Colonic mucosa (tissue), 4 donors: ENCODE data around the gene TAC3. TPM values are rescaled to one million over a fixed set of nuclear protein-coding genes. Genes with fewer than 3 reads are reported as not detected.
"Not testable (repeated sequence)": the region's sequence is repeated elsewhere in the genome, so short reads cannot be mapped to it uniquely, and the experiment has no call there.

Experiments
- DNase-seq: peaks from one replicate; pipeline ENCODE4 v3.0.0-alpha.2; 2020
- H3K27ac ChIP-seq: fragments of 200-600 bp; one replicate; pipeline ENCODE4 v1.8.0; 2021
- H3K27me3 ChIP-seq: fragments of 200-600 bp; one replicate; pipeline ENCODE4 v1.8.0; 2021
- H3K36me3 ChIP-seq: fragments of 200-600 bp; one replicate; pipeline ENCODE4 v1.8.0; 2021
- H3K4me1 ChIP-seq: fragments of 200-600 bp; one replicate; pipeline ENCODE4 v1.8.0; 2021; ENCODE audit warnings: mild to moderate bottlenecking
- H3K4me3 ChIP-seq: fragments of 200-600 bp; one replicate; pipeline ENCODE4 v1.8.0; 2021
- H3K9ac ChIP-seq, 2 donors: one replicate each; pipeline ENCODE4 v1.7.0; 2013; ENCODE audit warnings: control low read depth in 2 of 2, low read depth in 2 of 2, low read length in 2 of 2
- H3K9me3 ChIP-seq: fragments of 200-600 bp; one replicate; pipeline ENCODE4 v1.8.0; 2021
- CTCF ChIP-seq: fragments of 200-600 bp; IDR thresholded peaks from one replicate; pipeline ENCODE4 v1.8.0; 2022; ENCODE audit warnings: antibody characterized with exemption, mild to moderate bottlenecking
- intact Hi-C: fragments of 100-400 bp; cut with DNase I; formaldehyde crosslinking; loops from one replicate; pipeline ENCODE4 v1.14.1; 2022
- total RNA-seq, 2 donors: library from RNA; stranded (reverse); fragmentation: NEBNext Ultra II Directional in 1 of 2; extraction: Animal tissue kit (Norgen Biotek cat#: 25700) in 1 of 2; gene quantifications; one replicate each; pipeline ENCODE4 v1.2.1, GENCODE V29; 2021
- donor health status: healthy.
- donor health status: DM: no; HTN: no; CAD: no.
- donor health status: DM: no; HTN: no; CAD: no.

TAC3 gene
- total RNA-seq, 2 donors from 2014 or later = 1.9 TPM

- no peak for TF ChIP-seq CTCF
- Histone ChIP-seq H3K9me3 (no peaks in the 10 kb centered on the region), H3K36me3 (no peaks in the 10 kb centered on the region), H3K4me1 (no peaks in the 10 kb centered on the region), H3K27me3 (no peaks in the 10 kb centered on the region), H3K27ac (no peak overlapping the region), H3K4me3 (no peak overlapping the region), H3K9ac (no peak overlapping the region)
- intact Hi-C loops = no loop called here
- DNase-seq = no peak
Observed at GRCh38 chr12:57025196-57025595, 8.9 kb upstream of the TAC3 start.

GRCh38 chr12:57022324-57022723 is 6.0 kb upstream of the TAC3 start:
- H3K36me3 ChIP-seq, H3K27ac ChIP-seq, H3K4me1 ChIP-seq, H3K9ac ChIP-seq, H3K27me3 ChIP-seq, intact Hi-C loops, H3K4me3 ChIP-seq, H3K9me3 ChIP-seq, DNase-seq: not testable (repeated sequence)

DNA sequence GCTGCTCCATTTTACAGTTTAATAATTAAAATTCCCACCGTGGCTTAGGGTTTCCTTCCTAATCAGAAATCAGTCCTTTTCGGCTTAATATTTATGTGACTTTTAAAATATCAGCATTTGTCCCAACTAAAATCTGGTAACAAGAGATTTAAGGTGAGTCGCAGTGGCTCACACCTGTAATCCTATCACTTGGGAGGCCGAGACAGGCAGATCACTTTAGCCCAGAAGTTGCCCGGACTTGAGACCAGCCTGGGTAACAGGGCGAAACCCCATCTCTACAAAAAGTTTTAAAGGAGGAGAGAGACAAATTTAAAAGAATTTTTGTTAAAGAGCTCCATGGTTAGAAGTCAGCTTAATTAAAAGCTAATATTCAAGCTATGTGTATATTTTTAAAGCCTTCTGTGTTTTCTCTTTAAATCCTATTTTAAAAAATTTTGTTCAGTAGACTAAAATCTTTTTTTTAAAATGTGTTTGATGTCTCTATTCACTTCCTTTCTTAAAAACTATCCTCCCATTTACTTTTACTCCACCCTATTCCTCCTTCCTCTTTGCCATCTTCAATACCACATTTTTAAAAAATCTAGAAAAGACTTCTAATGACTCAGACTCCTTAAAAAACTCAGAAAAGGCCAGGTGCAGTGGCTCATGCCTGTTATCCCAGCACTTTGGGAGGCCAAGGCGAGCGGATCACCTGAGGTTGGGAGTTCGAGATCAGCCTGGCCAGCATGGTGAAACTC is 3.8 kb upstream of the TAC3 start:
- no peaks in the 10 kb centered on the region for H3K36me3 ChIP-seq
- no peak for DNase-seq
- H3K4me1 ChIP-seq = no peaks in the 10 kb centered on the region
- intact Hi-C loops = loop anchor here (10.0 kb wide), 1 partner anchor 165 kb away; no protein-coding TSS in a partner anchor
- H3K27me3 ChIP-seq = no peaks in the 10 kb centered on the region
- no peak overlapping the region for H3K4me3 ChIP-seq
- no peak for TF ChIP-seq CTCF
- no peak overlapping the region for H3K27ac ChIP-seq
- no peak overlapping the region for H3K9ac ChIP-seq
- H3K9me3 ChIP-seq = no peaks in the 10 kb centered on the region

DNA sequence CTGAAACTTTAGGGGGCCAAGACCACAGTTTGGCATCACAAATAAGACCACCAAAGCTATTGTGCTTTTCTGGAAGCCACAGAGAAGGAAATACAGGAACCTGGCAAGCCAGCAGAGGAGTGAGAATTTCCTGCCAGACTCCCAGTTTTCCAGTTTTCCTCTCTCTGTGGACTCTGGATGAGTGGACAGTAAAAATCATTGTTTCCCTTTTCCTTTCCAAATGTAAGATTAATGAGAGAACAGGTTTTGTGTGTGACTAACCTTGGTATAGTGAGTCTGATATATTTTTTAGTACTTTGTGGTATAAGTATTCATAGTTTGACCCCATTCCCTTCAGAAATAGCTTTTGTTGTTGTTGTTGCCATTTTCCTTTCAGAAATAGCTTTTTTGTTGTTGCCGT is 2.6 kb upstream of the TAC3 start:
- H3K9me3 ChIP-seq = no peaks in the 10 kb centered on the region
- no peaks in the 10 kb centered on the region for H3K36me3 ChIP-seq
- no peak overlapping the region for H3K4me3 ChIP-seq
- no peaks in the 10 kb centered on the region for H3K4me1 ChIP-seq
- H3K9ac ChIP-seq = no peak overlapping the region
- intact Hi-C loops = loop anchor here (10.0 kb wide), 1 partner anchor 166 kb away; no protein-coding TSS in a partner anchor
- no peaks in the 10 kb centered on the region for H3K27me3 ChIP-seq
- H3K27ac ChIP-seq = no peak overlapping the region
- no peak for TF ChIP-seq CTCF
- no peak for DNase-seq

GRCh38 chr12:57018353-57018752 is 2.0 kb upstream of the TAC3 start:
- H3K9me3 ChIP-seq, H3K9ac ChIP-seq, H3K4me3 ChIP-seq, H3K36me3 ChIP-seq, H3K27ac ChIP-seq, H3K4me1 ChIP-seq, H3K27me3 ChIP-seq: not testable (repeated sequence)
- DNase-seq = peak; percentile 32
- intact Hi-C loops = loop anchor here (10.0 kb wide), 1 partner anchor 166 kb away; no protein-coding TSS in a partner anchor

DNA sequence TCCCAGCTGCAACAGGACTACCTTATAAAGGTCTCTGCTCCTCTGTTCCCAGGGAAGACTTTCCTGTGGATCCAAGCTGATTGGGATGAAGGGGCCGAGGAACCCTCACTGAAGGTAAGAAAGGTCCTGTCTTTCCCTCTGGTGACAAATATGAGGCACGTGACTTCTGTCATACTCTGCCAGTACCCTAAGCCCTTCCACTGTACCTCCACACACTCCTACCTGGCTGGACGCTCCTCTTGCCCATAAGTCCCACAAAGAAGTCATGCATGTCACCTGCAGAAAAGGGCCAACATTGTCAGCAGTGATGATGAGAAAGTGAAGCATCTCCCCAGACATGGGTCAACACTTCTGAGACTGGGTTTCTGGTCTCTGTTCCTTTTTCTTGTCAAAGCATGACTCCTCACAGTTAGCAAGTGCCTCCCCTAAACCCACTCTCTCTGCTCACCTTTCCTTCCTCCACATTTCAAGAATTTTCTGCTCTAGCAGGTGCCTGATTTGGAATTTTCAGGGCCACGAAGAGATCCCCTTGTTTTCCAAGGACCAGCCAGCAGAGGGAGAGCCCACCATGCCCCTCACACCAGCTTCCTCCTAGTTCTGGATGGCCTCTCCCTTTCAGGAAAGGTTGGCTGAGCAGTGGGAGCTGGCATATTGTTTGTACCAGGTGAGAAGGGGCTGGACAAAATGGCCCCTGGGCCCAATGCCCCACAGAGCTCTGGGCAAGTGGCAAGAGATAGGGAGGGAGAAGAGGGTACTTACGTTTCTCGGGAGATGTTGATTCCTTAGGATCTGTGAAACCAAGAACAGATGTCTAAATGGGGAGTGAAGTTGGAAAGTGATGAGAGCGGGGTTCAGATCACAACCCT is 3.5 kb downstream of the TAC3 start:
- TF ChIP-seq CTCF = no peak
- intact Hi-C loops = loop anchor here (10.0 kb wide), 1 partner anchor 172 kb away; no protein-coding TSS in a partner anchor
- Histone ChIP-seq H3K9me3 (no peaks in the 10 kb centered on the region), H3K9ac (no peak overlapping the region), H3K4me3 (no peak overlapping the region), H3K27ac (no peak overlapping the region), H3K36me3 (no peaks in the 10 kb centered on the region), H3K4me1 (no peaks in the 10 kb centered on the region), H3K27me3 (no peaks in the 10 kb centered on the region)
- no peak for DNase-seq
